SJCRH30 (cell line): ENCODE measurements around the gene ST3GAL6. TPM values are rescaled to one million over a fixed set of nuclear protein-coding genes. Genes with fewer than 3 reads are reported as not detected.

Source experiments
- DNase-seq, 2 experiments: peaks; one replicate each; pipeline ENCODE4 v3.0.0-alpha.2; 2015 to 2020
- H3K27ac ChIP-seq: fragments of 250-450 bp; sonication (Bioruptor Pico); 2 replicates; pipeline ENCODE4 v1.5.1; 2020; ENCODE audit warnings: mild to moderate bottlenecking, moderate library complexity
- H3K27me3 ChIP-seq: fragments of 250-450 bp; sonication (Bioruptor Pico); 2 replicates; pipeline ENCODE4 v1.5.1; 2020; ENCODE audit warnings: mild to moderate bottlenecking, moderate library complexity
- H3K36me3 ChIP-seq: fragments of 250-450 bp; sonication (Bioruptor Pico); 2 replicates; pipeline ENCODE4 v1.5.1; 2020; ENCODE audit warnings: mild to moderate bottlenecking, moderate library complexity
- H3K4me1 ChIP-seq: fragments of 250-450 bp; sonication (Bioruptor Pico); 2 replicates; pipeline ENCODE4 v1.5.1; 2020; ENCODE audit warnings: mild to moderate bottlenecking, moderate library complexity
- H3K4me3 ChIP-seq: fragments of 250-450 bp; sonication (Bioruptor Pico); 2 replicates; pipeline ENCODE4 v1.5.1; 2020; ENCODE audit warnings: mild to moderate bottlenecking, moderate library complexity
- H3K9me3 ChIP-seq: fragments of 250-450 bp; sonication (Bioruptor Pico); replicated peaks from 2 replicates; pipeline ENCODE4 v1.5.1; 2020; ENCODE audit warnings: mild to moderate bottlenecking, moderate library complexity
- total RNA-seq: library from RNA; depleted of rRNA; stranded (reverse); fragments of >200 nt; shearing (Covaris generic); gene quantifications from 2 replicates; pipeline ENCODE4 v1.2.3, GENCODE V29; 2014; rRNA removed

Gene ST3GAL6
- total RNA-seq: 17.1 and 17.6 TPM in 2 replicates

- no peak for DNase-seq
- H3K36me3 ChIP-seq: no peaks in the 10 kb centered on the region
- no peak within 1 kb of the TSS for H3K4me3 ChIP-seq
- H3K27ac ChIP-seq: no peak within 1 kb of the TSS
- H3K9me3 ChIP-seq: no peaks in the 10 kb centered on the region; the same call in 1 of the 2 replicates
- no peaks in the 10 kb centered on the region for H3K4me1 ChIP-seq
- H3K27me3 ChIP-seq: no peaks in the 10 kb centered on the region
Observed at GRCh38 chr3:98763076-98763475, at the start of gene ST3GAL6. TSS of gene ST3GAL6 (plus strand) at chr3:98763340. CDS start at chr3:98768441, 5,101 bp downstream.

GRCh38 chr3:98713984-98714383, 49.2 kb upstream of the ST3GAL6 start:
- H3K27me3 ChIP-seq: no peaks in the 10 kb centered on the region
- no peaks in the 10 kb centered on the region for H3K36me3 ChIP-seq
- DNase-seq: no peak
- no peaks in the 10 kb centered on the region for H3K9me3 ChIP-seq
- H3K4me3 ChIP-seq: no peak overlapping the region
- H3K4me1 ChIP-seq: no peaks in the 10 kb centered on the region
- no peak overlapping the region for H3K27ac ChIP-seq

- no peaks in the 10 kb centered on the region for H3K4me1 ChIP-seq
- DNase-seq: no peak
- no peak overlapping the region for H3K4me3 ChIP-seq
- no peaks in the 10 kb centered on the region for H3K27me3 ChIP-seq
- H3K27ac ChIP-seq: no peak overlapping the region
- no peaks in the 10 kb centered on the region for H3K9me3 ChIP-seq
- H3K36me3 ChIP-seq: no peaks in the 10 kb centered on the region
Observed at GRCh38 chr3:98717584-98717983, 45.6 kb upstream of the ST3GAL6 start.

GRCh38 chr3:98718730-98719129, 44.4 kb upstream of the ST3GAL6 start:
- Histone ChIP-seq H3K27ac (no peak overlapping the region), H3K9me3 (no peaks in the 10 kb centered on the region), H3K36me3 (no peaks in the 10 kb centered on the region), H3K27me3 (no peaks in the 10 kb centered on the region), H3K4me1 (no peaks in the 10 kb centered on the region), H3K4me3 (no peak overlapping the region)
- no peak for DNase-seq

GRCh38 chr3:98721776-98722175, 41.4 kb upstream of the ST3GAL6 start:
- no peak for DNase-seq
- Histone ChIP-seq H3K27ac (no peak overlapping the region), H3K4me3 (no peak overlapping the region), H3K27me3 (no peaks in the 10 kb centered on the region), H3K9me3 (no peaks in the 10 kb centered on the region), H3K4me1 (no peaks in the 10 kb centered on the region), H3K36me3 (no peaks in the 10 kb centered on the region)

- Histone ChIP-seq H3K36me3 (no peaks in the 10 kb centered on the region), H3K27me3 (no peaks in the 10 kb centered on the region), H3K4me1 (no peaks in the 10 kb centered on the region), H3K27ac (no peak overlapping the region), H3K9me3 (no peaks in the 10 kb centered on the region), H3K4me3 (no peak overlapping the region)
- no peak for DNase-seq
Observed at GRCh38 chr3:98722389-98722788, 40.8 kb upstream of the ST3GAL6 start.

- DNase-seq: no peak
- H3K4me1 ChIP-seq: no peaks in the 10 kb centered on the region
- H3K4me3 ChIP-seq: no peak overlapping the region
- H3K27me3 ChIP-seq: no peaks in the 10 kb centered on the region
- no peak overlapping the region for H3K27ac ChIP-seq
- H3K36me3 ChIP-seq: no peaks in the 10 kb centered on the region
- no peaks in the 10 kb centered on the region for H3K9me3 ChIP-seq
Observed at GRCh38 chr3:98725352-98725751, 37.8 kb upstream of the ST3GAL6 start.

GRCh38 chr3:98726084-98726483, 37.1 kb upstream of the ST3GAL6 start:
- DNase-seq: no peak
- Histone ChIP-seq H3K4me1 (no peaks in the 10 kb centered on the region), H3K27me3 (no peaks in the 10 kb centered on the region), H3K27ac (no peak overlapping the region), H3K36me3 (no peaks in the 10 kb centered on the region), H3K9me3 (no peaks in the 10 kb centered on the region), H3K4me3 (no peak overlapping the region)

- H3K9me3 ChIP-seq: no peaks in the 10 kb centered on the region
- no peaks in the 10 kb centered on the region for H3K4me1 ChIP-seq
- no peaks in the 10 kb centered on the region for H3K27me3 ChIP-seq
- H3K27ac ChIP-seq: no peak overlapping the region
- H3K4me3 ChIP-seq: no peak overlapping the region
- H3K36me3 ChIP-seq: no peaks in the 10 kb centered on the region
- no peak for DNase-seq
Observed at GRCh38 chr3:98727638-98728037, 35.5 kb upstream of the ST3GAL6 start.

- Histone ChIP-seq H3K27ac (no peak overlapping the region), H3K27me3 (no peaks in the 10 kb centered on the region)
Observed at GRCh38 chr3:98728672-98729071, 34.5 kb upstream of the ST3GAL6 start.

GRCh38 chr3:98730338-98730737, 32.8 kb upstream of the ST3GAL6 start:
- no peaks in the 10 kb centered on the region for H3K27me3 ChIP-seq
- no peaks in the 10 kb centered on the region for H3K4me1 ChIP-seq
- H3K36me3 ChIP-seq: no peaks in the 10 kb centered on the region
- peak in 1 of 2 experiments; percentile 22 for DNase-seq
- H3K27ac ChIP-seq: no peak overlapping the region
- no peaks in the 10 kb centered on the region for H3K9me3 ChIP-seq
- H3K4me3 ChIP-seq: no peak overlapping the region

More at GRCh38 chr3:98728672-98729071, 34.5 kb upstream of the ST3GAL6 start:
- no peaks in the 10 kb centered on the region for H3K9me3 ChIP-seq
- DNase-seq: no peak
- H3K4me3 ChIP-seq: no peak overlapping the region
- H3K36me3 ChIP-seq: no peaks in the 10 kb centered on the region
- H3K4me1 ChIP-seq: no peaks in the 10 kb centered on the region

- Histone ChIP-seq H3K4me1 (no peaks in the 10 kb centered on the region), H3K36me3 (no peaks in the 10 kb centered on the region), H3K27me3 (no peaks in the 10 kb centered on the region), H3K27ac (no peak overlapping the region), H3K4me3 (no peak overlapping the region), H3K9me3 (no peaks in the 10 kb centered on the region)
- no peak for DNase-seq
Observed at GRCh38 chr3:98730886-98731537, 32.1 kb upstream of the ST3GAL6 start.

GRCh38 chr3:98731720-98732285, 31.3 kb upstream of the ST3GAL6 start:
- H3K4me1 ChIP-seq: no peaks in the 10 kb centered on the region
- no peaks in the 10 kb centered on the region for H3K27me3 ChIP-seq
- no peak for DNase-seq
- peak overlapping the region; percentile 81 for H3K4me3 ChIP-seq
- no peaks in the 10 kb centered on the region for H3K36me3 ChIP-seq
- H3K9me3 ChIP-seq: no peaks in the 10 kb centered on the region
- H3K27ac ChIP-seq: peak overlapping the region; percentile 61

GRCh38 chr3:98732286-98733052, 30.7 kb upstream of the ST3GAL6 start:
- H3K9me3 ChIP-seq: no peaks in the 10 kb centered on the region
- H3K27ac ChIP-seq: peak overlapping the region; percentile 61
- no peaks in the 10 kb centered on the region for H3K36me3 ChIP-seq
- H3K4me3 ChIP-seq: peak overlapping the region; percentile 81
- H3K27me3 ChIP-seq: no peaks in the 10 kb centered on the region
- no peaks in the 10 kb centered on the region for H3K4me1 ChIP-seq
- DNase-seq: peak; percentile 67 to 77

GRCh38 chr3:98733053-98733811, 29.9 kb upstream of the ST3GAL6 start:
- no peaks in the 10 kb centered on the region for H3K4me1 ChIP-seq
- no peaks in the 10 kb centered on the region for H3K36me3 ChIP-seq
- peak overlapping the region; percentile 61 for H3K27ac ChIP-seq
- peak overlapping the region; percentile 81 for H3K4me3 ChIP-seq
- no peaks in the 10 kb centered on the region for H3K9me3 ChIP-seq
- H3K27me3 ChIP-seq: no peaks in the 10 kb centered on the region
- peak; percentile 66 to 73 for DNase-seq
